ENCODE measurements around the gene ATXN1.
A peak's percentile ranks its signal among the peaks of the same experiment; 100 is the strongest.

The ATXN1 gene

GRCh38 chr6:16799279-16800193, 38.3 kb upstream of the ATXN1 start:
- ATAC-seq, result peak; percentile 79
- TF ChIP-seq ZFP30 (CRISPR knock-in tag; IDR thresholded peaks at IDR 0.05) (no peak), CSDC2 (CRISPR knock-in tag; IDR thresholded peaks at IDR 0.05) (no peak), ZNF8 (CRISPR knock-in tag; IDR thresholded peaks at IDR 0.05) (no peak), BACH2 (CRISPR knock-in tag; IDR thresholded peaks at IDR 0.05; ENCODE audit: borderline replicate concordance) (no peak), POU6F1 (CRISPR knock-in tag; IDR thresholded peaks at IDR 0.05; ENCODE audit: borderline replicate concordance, low read depth) (no peak), PATZ1 (CRISPR knock-in tag; IDR thresholded peaks at IDR 0.05; ENCODE audit: borderline replicate concordance) (no peak), ZFP3 (CRISPR knock-in tag; IDR thresholded peaks at IDR 0.05) (no peak), GLIS3 (CRISPR knock-in tag; IDR thresholded peaks at IDR 0.05) (no peak), ESRRG (CRISPR knock-in tag; IDR thresholded peaks at IDR 0.05) (no peak), TCF4 (CRISPR knock-in tag; IDR thresholded peaks at IDR 0.05; ENCODE audit: borderline replicate concordance) (no peak), TOX (CRISPR knock-in tag; IDR thresholded peaks at IDR 0.05; ENCODE audit: borderline replicate concordance) (no peak), OSR1 (CRISPR knock-in tag; IDR thresholded peaks at IDR 0.05) (no peak), ZNF565 (CRISPR knock-in tag; conservative IDR thresholded peaks at IDR 0.05; ENCODE audit: low read depth) (no peak), PPARA (CRISPR knock-in tag; IDR thresholded peaks at IDR 0.05; ENCODE audit: borderline replicate concordance) (no peak), CREB5 (CRISPR knock-in tag; IDR thresholded peaks at IDR 0.05; ENCODE audit: low read depth) (no peak), ZNF70 (CRISPR knock-in tag; IDR thresholded peaks at IDR 0.05) (no peak), CSRNP3 (CRISPR knock-in tag; IDR thresholded peaks at IDR 0.05) (no peak), TSHZ2 (CRISPR knock-in tag; IDR thresholded peaks at IDR 0.05) (no peak), SNAI2 (CRISPR knock-in tag; IDR thresholded peaks at IDR 0.05) (no peak)

GRCh38 chr6:16793828-16794412, 32.7 kb upstream of the ATXN1 start:
- ATAC-seq, result no peak
- TF ChIP-seq ZC3H10 (CRISPR knock-in tag; IDR thresholded peaks at IDR 0.05), result no peak
- no peak for TF ChIP-seq ZNF8 (CRISPR knock-in tag; IDR thresholded peaks at IDR 0.05)
- no peak for TF ChIP-seq SNAI2 (CRISPR knock-in tag; IDR thresholded peaks at IDR 0.05)
- TF ChIP-seq CREB5 (CRISPR knock-in tag; IDR thresholded peaks at IDR 0.05; ENCODE audit: low read depth), result no peak
- TF ChIP-seq ZFP3 (CRISPR knock-in tag; IDR thresholded peaks at IDR 0.05), result no peak
- TF ChIP-seq CSDC2 (CRISPR knock-in tag; IDR thresholded peaks at IDR 0.05), result no peak
- no peak for TF ChIP-seq POU6F1 (CRISPR knock-in tag; IDR thresholded peaks at IDR 0.05; ENCODE audit: borderline replicate concordance, low read depth)
- TF ChIP-seq TOX (CRISPR knock-in tag; IDR thresholded peaks at IDR 0.05; ENCODE audit: borderline replicate concordance), result no peak
- TF ChIP-seq CSRNP3 (CRISPR knock-in tag; IDR thresholded peaks at IDR 0.05), result no peak
- TF ChIP-seq ZFP30 (CRISPR knock-in tag; IDR thresholded peaks at IDR 0.05), result no peak
- no peak for TF ChIP-seq ZNF70 (CRISPR knock-in tag; IDR thresholded peaks at IDR 0.05)
- no peak for TF ChIP-seq ESRRG (CRISPR knock-in tag; IDR thresholded peaks at IDR 0.05)
- TF ChIP-seq BACH2 (CRISPR knock-in tag; IDR thresholded peaks at IDR 0.05; ENCODE audit: borderline replicate concordance), result no peak
- no peak for TF ChIP-seq PATZ1 (CRISPR knock-in tag; IDR thresholded peaks at IDR 0.05; ENCODE audit: borderline replicate concordance)
